LNCAP (cell line): Measurements from ENCODE around the gene UBAC1.

Source experiments
- TF ChIP-seq, protein P1 (sequence below): fragments of 450-650 bp; IDR thresholded peaks from 2 replicates; pipeline ENCODE4 v1.5.1; 2017; ENCODE audit warnings: mild to moderate bottlenecking

Gene UBAC1

DNA sequence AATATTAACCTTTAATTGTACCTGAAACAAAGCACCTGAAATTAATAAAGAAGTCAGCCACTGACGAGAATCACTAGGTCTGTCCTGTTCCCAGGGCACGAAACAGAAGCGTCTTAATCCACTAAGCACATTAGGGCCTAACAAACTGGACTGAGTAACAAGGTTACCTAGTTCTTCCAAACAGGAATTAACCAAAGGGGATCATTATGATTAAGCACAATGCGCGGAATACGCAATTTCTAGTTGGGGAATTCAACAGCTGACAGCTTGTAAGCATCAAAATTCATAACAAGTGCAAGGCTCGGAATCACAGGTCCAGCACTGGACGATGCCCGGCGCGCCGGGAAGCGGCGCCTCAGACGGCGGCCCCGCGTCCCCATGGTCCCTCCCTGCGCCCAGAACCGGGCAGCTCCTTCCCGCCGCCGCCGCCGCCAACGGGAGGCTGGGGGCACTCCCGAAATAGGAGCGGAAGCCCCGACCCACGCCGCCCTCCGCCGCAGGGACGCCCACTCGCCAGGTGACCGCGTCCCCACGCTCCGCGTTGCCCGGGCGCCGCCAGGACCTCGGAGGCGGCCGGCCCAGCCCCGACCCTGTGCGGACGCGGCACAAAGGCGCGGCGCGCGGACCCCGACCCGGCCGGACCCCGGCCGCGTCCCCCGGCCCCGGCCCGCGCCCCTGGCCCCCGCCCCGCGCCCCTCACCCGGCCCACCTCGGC is 54.7 kb downstream of the UBAC1 start:
- TF ChIP-seq, protein P1, sequence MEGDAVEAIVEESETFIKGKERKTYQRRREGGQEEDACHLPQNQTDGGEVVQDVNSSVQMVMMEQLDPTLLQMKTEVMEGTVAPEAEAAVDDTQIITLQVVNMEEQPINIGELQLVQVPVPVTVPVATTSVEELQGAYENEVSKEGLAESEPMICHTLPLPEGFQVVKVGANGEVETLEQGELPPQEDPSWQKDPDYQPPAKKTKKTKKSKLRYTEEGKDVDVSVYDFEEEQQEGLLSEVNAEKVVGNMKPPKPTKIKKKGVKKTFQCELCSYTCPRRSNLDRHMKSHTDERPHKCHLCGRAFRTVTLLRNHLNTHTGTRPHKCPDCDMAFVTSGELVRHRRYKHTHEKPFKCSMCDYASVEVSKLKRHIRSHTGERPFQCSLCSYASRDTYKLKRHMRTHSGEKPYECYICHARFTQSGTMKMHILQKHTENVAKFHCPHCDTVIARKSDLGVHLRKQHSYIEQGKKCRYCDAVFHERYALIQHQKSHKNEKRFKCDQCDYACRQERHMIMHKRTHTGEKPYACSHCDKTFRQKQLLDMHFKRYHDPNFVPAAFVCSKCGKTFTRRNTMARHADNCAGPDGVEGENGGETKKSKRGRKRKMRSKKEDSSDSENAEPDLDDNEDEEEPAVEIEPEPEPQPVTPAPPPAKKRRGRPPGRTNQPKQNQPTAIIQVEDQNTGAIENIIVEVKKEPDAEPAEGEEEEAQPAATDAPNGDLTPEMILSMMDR = no peak

DNA sequence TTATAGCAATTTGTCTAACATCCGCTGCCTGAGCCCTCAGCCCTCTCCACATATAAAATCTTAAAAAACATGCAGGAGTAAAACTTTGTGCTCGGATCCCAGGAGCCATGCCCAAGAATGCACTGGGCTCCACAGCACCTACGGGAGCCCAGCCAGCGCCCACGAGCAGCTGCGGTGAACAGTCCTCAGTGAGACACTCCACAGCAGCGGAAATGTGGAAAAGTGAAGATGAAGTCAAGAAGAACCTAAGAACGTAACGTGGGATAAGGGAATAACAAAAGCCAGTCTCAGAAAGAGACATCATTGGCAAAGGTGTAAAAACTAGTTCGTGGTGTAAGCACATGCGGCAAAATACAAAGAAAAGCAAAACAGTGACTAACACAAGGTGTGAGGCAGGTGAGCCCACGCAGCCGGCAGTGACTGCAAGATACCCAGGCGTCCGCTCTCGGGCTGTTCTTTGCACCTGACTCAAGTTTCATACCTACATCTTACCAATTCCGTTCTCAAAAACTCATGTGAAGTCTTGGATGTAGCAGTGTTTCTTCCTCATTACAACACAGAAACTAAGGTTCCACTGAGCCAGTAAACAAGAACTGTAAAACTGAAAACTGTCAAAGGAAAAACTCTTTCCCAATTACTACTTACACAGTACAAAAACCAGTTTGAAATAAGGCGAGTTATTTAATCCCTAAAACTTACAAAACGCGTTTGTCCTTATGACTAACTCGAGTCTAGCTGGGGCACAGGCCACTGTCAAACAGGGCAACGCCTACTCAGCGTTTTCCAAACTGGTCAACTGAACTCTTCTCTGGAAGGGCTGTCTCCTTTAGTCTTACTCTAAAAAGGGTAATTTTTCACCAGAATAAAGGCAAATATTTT is 55.6 kb downstream of the UBAC1 start:
- TF ChIP-seq, protein P1 = no peak

DNA sequence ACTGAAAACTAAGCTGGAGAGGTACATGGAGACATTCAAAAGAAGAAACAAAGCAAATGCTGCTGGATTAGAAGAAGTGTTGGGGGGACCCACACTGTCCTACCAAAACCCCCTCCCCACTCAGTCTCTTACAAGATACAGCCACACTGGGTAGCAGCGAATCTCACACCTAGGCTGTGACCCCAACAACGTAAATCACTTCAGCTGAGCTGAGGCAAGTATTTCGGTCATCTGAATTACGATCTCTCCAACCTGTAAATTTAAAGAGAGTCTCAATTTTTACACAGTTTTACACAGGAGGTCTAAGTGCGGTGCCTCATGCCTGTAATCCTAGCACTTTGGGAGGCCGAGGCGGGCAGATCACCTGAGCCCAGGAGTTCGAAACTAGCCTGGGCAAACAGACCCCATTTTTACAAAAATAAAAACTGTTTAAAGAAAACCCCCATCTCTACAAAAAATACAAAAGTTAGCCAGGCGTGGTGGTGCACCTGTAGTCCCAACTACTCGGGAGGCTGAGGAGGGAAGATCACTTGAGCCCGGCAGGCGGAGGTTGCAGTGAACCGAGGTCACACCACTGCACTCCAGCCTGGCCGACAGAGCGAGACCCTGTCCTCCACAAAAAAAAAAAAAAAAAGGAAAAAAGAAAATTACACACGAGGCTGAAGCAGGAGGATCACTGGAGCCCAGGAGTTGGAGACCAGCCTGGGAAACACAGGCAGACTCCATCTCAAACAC is 57.2 kb downstream of the UBAC1 start:
- TF ChIP-seq, protein P1 = no peak

DNA sequence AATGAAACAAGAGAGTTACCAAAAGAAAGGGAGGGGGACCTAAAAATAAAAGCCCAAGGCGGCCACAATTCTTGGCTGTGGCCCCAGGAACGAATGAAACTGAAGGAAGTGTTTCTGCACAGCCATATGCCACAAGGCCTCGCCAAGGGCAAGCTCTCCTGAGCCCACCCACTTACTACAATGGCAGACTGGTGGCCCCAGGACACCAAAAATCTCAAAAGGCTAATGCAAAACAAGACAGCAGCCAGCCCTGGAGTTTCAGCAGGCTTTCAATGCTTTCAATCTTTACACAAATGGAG is 57.9 kb downstream of the UBAC1 start:
- TF ChIP-seq, protein P1 = no peak

DNA sequence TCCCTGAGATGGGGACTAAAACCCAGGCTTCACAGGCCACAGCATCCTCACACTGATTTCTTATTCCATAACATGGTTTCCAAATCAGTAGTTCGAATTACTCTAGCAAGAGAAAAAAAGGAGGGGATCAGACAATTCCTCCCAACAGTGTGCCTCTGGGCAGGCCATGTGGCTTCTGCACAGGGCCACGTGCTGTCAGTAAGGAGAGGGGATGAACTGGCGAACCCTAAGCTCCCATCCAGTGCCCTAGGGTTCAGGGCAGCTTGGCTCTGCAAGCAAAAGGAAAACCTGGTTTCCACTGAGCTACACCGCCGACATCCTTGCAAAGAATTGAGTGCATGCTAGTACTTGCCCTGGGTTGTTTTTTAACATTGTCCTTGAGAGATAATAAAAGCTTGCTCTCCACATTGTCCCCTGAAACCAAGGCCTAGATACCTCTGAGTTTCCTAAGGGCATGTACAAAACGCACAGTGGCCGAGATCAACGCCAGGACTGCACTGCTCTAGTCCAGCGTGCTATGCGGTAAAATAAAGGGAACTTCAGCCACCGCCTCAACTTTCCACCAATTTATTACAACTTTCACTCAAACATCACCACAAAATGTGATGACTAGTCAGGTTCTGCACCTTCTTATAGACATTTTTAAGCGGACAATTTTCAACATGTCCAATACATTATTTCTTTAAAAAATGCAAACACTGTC is 58.4 kb downstream of the UBAC1 start:
- TF ChIP-seq, protein P1 = no peak

DNA sequence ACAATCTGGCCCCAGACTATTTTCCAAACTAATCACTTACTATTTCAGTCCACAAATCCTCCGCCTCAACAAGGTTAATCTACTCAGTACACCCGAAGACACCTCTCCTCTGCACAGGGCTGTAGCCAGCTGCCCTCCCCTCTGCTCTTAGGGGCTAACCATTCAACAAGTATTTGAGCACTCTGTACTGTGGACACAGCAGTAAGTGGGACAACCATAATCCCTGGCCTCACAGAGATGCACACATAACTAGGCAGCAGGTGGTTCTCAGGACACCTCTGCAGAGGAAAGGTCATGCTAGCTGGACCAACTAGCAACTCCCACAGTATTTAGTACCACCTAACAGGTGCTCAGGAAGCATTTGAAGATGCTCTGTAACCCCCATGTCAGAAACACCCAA is 59.3 kb downstream of the UBAC1 start:
- TF ChIP-seq, protein P1 = no peak
